Right ventricle myocardium superior (tissue), 1 donor: ENCODE results near the gene GABPA. TPM values are rescaled to one million over a fixed set of nuclear protein-coding genes. Genes with fewer than 3 reads are reported as not detected.
A peak's percentile ranks its signal among the peaks of the same experiment; 100 is the strongest.

Source experiments
- ATAC-seq: fragments of 200-7000 bp; cut with Tn5 transposase; one replicate; pipeline ENCODE4 v1.9.1; 2020; ENCODE audit warnings: mild to moderate bottlenecking; ENCODE audit not compliant: poor library complexity
- DNase-seq: peaks from one replicate; pipeline ENCODE4 v3.0.0-alpha.2; 2020
- intact Hi-C: fragments of 100-400 bp; cut with DNase I; formaldehyde crosslinking; loops from one replicate; pipeline ENCODE4 v1.11.2; 2022
- total RNA-seq: library from RNA; stranded (reverse); fragmentation: NEBNext Ultra II Directional; extraction: Animal tissue kit (Norgen Biotek cat#: 25700); gene quantifications from one replicate; pipeline ENCODE4 v1.2.1, GENCODE V29; 2021
- donor health status: DM: no; HTN: yes; CAD: no; lungs with severe emphysema.

Gene GABPA
- total RNA-seq, 1 donor from 2014 or later = 15.5 TPM

GRCh38 chr21:25790878-25791204 lies 56.1 kb downstream of the GABPA start:
- no peak for DNase-seq
- intact Hi-C loops = no loop called here
- no peak for ATAC-seq

GRCh38 chr21:25791319-25791718 lies 56.5 kb downstream of the GABPA start:
- ATAC-seq = no peak
- intact Hi-C loops = no loop called here
- no peak for DNase-seq

- intact Hi-C loops = loop anchor here (10.0 kb wide), 1 partner anchor 197 kb away; the partner anchor contains the start of gene MRPL39
These were observed 66.6 kb downstream of the GABPA start for GRCh38 chr21:25801217-25802014.

DNA sequence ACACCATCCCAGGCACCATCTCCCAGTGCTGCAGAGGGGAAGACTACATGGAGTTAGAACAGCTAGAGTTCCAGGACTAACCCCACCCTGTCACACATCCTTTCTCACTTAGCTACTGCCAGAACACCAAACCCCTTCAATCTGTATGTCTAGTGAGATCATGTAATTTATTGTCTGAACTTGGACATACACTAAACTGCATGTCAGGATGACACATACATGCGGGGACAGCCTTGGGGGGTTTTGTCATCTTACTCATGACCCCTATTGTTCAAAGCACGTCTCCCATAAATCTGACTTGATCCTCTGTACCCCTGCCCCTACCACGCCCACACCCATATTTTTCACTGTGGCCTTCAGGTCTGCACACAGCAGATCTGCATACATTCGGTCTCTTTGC lies 71.3 kb downstream of the GABPA start:
- intact Hi-C loops = loop anchor here (10.0 kb wide), 1 partner anchor 201 kb away; the partner anchor contains the start of gene MRPL39
- no peak for ATAC-seq
- no peak for DNase-seq

More at GRCh38 chr21:25801217-25802014, 66.6 kb downstream of the GABPA start:
- DNase-seq = peak; percentile 89
- ATAC-seq = peak; percentile 96

GRCh38 chr21:25807191-25807590 lies 72.4 kb downstream of the GABPA start:
- intact Hi-C loops = loop anchor here (10.0 kb wide), 1 partner anchor 202 kb away; the partner anchor contains the start of gene MRPL39
- DNase-seq (no peak), ATAC-seq (no peak)

GRCh38 chr21:25809013-25809412 lies 74.2 kb downstream of the GABPA start:
- intact Hi-C loops = loop anchor here (10.0 kb wide), 1 partner anchor 204 kb away; the partner anchor contains the start of gene MRPL39
- DNase-seq = no peak
- ATAC-seq = no peak

DNA sequence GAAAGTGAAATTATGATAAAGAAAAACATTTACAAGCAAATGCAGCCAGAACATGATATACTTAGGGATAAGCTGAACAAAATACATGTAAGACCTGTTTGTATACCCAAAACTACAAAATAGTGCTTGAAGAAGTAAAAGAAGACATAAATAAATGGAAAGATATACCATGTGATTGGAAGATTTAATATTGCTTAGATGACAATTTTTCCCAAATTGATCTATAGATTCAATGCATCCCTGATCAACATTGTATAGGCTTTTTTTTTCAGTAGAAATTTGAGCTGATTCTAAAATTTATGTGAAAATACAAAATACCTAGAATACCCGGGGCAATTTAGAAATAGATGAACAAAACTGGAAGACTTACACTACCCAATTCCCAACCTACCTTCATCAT lies 76.4 kb downstream of the GABPA start:
- DNase-seq (no peak), ATAC-seq (no peak)
- intact Hi-C loops = no loop called here

GRCh38 chr21:25813917-25814316 lies 79.1 kb downstream of the GABPA start:
- intact Hi-C loops = no loop called here
- DNase-seq (no peak), ATAC-seq (no peak)

GRCh38 chr21:25818121-25818520 lies 83.3 kb downstream of the GABPA start:
- DNase-seq = no peak
- intact Hi-C loops = no loop called here
- ATAC-seq = no peak

- ATAC-seq (no peak), DNase-seq (no peak)
- intact Hi-C loops = no loop called here
These were observed 83.8 kb downstream of the GABPA start for GRCh38 chr21:25818551-25818950.

Other genes starting within 250 kb of the GABPA start
- 56.5 TPM for gene MRPL39, start 127.5 kb upstream of the GABPA start, total RNA-seq
- gene JAM2, start 95.7 kb upstream of the GABPA start, total RNA-seq = 32.3 TPM
- gene ATP5PF, start 68 bp upstream of the GABPA start, total RNA-seq = 940 TPM